IPS-18c (cell line): Measurements from ENCODE around the gene ENTREP1.

Source experiments
- H3K4me3 ChIP-seq: 2 replicates; pipeline ENCODE4 v1.7.0; 2013; ENCODE audit warnings: low read depth, mild to moderate bottlenecking, low read length, moderate library complexity; ENCODE audit not compliant: insufficient read depth
- H3K9me3 ChIP-seq: one replicate; pipeline ENCODE4 v1.6.1; 2013; ENCODE audit warnings: mild to moderate bottlenecking, low read length, moderate library complexity; ENCODE audit not compliant: control insufficient read depth, insufficient read depth

Gene ENTREP1

DNA sequence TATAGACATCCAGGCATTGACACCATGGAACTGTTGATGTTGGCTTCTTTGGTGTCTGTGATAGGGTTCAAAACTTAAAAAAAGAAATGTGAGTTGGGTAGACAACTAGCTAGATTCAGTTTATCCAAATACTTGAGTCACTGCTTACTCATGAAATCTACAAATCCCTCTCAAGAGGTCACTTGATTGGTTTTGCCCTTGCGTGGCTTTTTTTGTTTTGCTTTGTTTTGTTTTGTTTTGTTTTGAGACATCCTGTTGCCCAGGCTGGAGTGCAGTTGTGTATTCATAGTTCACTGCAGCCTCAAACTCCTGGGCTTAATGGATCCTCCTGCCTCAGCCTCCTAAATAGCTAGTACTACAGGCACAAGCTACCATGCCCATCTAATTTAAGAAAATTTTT is 10.5 kb upstream of the ENTREP1 start:
- no peak overlapping the region for H3K4me3 ChIP-seq

DNA sequence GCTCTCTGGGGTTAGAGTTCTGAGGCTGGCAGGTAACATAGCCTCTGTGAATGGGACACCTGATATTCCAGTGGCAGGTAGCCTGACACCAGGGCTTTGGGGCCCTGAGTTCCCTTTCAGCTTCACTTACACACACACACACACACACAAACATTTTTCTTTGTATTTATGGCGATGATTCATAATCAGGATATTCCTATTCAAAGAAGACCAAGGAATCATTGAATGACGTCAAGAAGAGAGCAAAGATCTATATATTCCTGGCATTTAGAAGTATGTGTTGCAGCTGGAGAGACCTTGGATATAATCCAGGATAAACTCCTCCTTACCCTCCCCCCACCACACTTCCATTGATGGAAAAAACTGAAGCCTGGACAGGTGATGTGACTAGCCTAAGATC is 7.9 kb upstream of the ENTREP1 start:
- H3K9me3 ChIP-seq = peaks cover 19% of the 10 kb centered on the region
- no peak overlapping the region for H3K4me3 ChIP-seq

More for the DNA sequence above, 10.5 kb upstream of the ENTREP1 start:
- peaks cover 17% of the 10 kb centered on the region for H3K9me3 ChIP-seq

DNA sequence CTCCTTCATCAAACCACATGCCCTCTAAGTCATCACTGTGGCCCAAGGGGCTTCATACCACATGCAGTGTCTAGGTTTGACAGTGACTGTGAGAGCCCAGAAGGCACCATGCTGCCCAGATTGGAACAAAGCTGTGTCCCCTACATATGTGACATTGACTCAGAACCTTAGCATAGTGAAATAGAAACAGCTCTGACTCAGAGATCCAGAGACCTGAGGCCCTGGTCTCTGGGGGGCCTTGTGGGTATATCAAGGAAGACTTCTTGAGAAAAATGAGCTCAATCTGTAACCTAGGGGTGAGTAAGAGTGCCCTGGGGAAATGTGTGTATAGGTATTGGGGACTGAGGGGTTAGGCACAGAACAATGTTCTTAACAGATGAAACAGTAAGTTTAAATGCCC is 7.1 kb upstream of the ENTREP1 start:
- no peak overlapping the region for H3K4me3 ChIP-seq
- H3K9me3 ChIP-seq = peaks cover 18% of the 10 kb centered on the region

GRCh38 chr9:69319324-69320025 is 5.5 kb upstream of the ENTREP1 start:
- Histone ChIP-seq H3K9me3 (peaks cover 5% of the 10 kb centered on the region), H3K4me3 (no peak overlapping the region)

DNA sequence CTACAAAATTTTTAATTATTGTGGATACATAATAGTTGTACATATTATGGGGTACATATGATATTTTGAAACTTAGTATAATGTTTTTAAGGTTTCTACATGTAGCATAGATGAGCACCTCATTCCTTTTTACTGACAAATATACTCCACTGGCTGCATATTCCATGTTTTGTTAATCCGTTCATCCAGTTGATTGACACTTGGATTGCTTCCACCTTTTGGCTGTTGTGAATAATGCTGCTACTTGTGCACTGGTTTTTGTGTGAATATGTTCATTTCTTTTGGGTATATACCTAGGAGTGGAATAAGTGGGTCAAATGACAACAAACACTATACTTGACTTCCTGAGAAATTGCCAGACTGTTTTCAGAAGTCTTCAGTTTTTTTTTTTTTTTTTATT is 2.8 kb upstream of the ENTREP1 start:
- H3K4me3 ChIP-seq = no peak overlapping the region
- H3K9me3 ChIP-seq = peaks cover 2% of the 10 kb centered on the region

- Histone ChIP-seq H3K9me3 (peaks cover 2% of the 10 kb centered on the region), H3K4me3 (no peak overlapping the region)
These were observed 1.2 kb upstream of the ENTREP1 start for GRCh38 chr9:69323861-69324260.

GRCh38 chr9:69325409-69326212 is 596 bp downstream of the ENTREP1 start:
- Histone ChIP-seq H3K9me3 (peaks cover 2% of the 10 kb centered on the region), H3K4me3 (peak overlapping the region; percentile 74)

GRCh38 chr9:69326261-69326660 is 1.2 kb downstream of the ENTREP1 start:
- H3K4me3 ChIP-seq = peak overlapping the region; percentile 61; the same call in 1 of the 2 replicates
- H3K9me3 ChIP-seq = peaks cover 2% of the 10 kb centered on the region

DNA sequence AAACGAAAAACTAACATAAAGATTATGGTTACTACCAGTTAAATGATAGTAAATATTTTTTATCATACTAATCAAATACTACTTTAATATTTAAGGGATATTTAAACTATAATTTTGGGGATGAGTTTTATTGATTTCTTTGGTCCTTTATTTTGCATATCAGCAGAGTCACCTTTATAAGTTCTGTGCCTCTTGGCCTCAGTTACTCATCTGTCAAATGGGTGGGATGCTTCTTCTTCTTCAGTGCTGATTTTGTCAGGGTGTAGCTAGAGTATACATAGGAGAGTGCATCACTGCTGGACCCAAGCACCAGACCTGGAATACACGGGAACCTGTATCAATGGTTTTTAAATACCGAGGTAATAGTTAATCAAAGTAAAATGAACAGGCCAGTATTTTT is 5.6 kb downstream of the ENTREP1 start:
- Histone ChIP-seq H3K9me3 (no peaks in the 10 kb centered on the region), H3K4me3 (no peak overlapping the region)

DNA sequence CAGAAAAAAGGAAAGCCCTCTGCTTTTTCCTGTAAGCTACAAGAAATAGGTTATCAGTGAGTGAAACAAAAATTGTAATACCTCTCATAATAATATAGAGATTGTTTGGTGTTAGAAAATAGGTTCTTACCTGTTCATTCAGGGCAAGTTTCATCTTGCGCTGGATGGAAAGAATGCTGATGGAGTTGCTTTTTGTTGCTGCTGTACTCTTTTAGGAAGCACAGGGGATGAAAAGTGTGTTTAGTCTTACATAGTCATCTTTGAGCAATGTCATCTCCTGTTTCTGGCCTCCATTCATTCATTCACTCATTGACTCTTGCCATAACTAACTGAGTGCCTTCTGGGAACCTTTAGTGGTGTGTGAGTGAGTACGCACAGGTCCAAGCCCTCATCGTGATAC is 6.4 kb downstream of the ENTREP1 start:
- Histone ChIP-seq H3K4me3 (no peak overlapping the region), H3K9me3 (no peaks in the 10 kb centered on the region)

DNA sequence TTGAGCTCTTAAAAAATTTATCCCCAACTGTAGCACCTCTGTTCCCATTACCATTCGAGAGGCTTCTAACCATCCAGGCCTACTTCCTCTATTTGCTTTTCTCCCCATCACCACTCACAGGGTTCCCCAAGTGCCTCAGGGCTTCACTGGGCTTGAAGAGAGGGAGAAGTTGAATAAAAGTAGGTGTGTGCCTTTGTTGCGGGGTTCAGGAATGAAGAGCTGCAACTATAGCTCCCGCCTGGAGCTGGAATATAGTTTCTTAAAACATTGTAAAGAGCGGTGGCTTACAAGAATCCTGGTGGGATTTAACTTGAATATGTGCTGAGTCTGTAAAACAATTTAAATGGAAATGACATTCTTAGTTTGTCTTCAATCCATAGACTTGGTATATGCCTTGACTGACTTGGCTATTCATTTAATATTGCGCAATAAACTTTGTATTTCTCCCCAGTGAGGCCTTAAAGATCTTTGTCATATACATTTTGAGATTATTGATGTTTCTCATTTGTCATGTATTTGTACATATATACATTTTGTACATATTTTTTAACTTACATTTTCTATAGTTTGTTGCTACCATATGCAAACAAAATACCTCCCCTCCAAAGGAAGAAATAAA is 7.2 kb downstream of the ENTREP1 start:
- Histone ChIP-seq H3K9me3 (no peaks in the 10 kb centered on the region), H3K4me3 (no peak overlapping the region)

- H3K4me3 ChIP-seq = no peak overlapping the region
- H3K9me3 ChIP-seq = no peaks in the 10 kb centered on the region
These were observed 8.7 kb downstream of the ENTREP1 start for GRCh38 chr9:69333716-69334115.

- Histone ChIP-seq H3K9me3 (no peaks in the 10 kb centered on the region), H3K4me3 (no peak overlapping the region)
These were observed 9.3 kb downstream of the ENTREP1 start for GRCh38 chr9:69334317-69334716.

DNA sequence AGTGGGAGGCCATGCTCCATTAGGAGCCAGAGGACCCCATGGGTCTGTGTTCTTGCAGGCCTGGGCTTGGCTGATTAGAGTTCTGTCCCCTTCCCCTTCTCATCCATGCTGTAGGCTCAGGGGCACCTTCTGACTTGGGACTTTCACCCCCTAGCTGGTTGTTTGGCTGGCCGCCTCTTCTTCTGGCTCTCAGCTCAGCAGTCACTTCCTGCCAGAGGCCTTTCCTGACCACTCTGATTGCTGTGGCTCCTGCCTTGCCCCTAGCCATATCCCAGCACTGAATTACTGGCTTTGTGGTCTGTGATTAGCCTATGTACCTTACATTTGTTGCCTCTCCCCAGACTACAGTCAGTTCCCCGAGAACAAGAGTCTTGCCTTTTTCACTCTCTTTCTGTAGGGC is 14.6 kb downstream of the ENTREP1 start:
- Histone ChIP-seq H3K9me3 (no peaks in the 10 kb centered on the region), H3K4me3 (no peak overlapping the region)

DNA sequence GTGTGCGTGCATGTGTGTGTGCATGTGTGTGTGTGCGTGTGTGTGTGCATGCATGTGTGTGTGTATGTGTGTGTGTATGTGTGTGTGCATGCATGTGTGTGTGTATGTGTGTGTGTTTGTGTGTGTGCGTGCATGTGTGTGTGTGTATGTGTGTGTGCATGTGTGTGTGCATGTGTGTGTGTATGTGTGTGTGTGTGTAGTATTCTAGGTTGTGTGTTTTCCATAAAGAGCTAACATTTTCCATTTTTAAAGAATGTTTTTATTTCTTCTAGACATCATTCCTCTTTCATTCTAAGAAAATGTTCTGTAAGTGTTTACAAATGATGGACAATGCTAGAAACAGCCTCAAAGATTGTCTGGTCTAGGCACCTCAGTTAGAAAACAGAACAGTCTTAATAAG is 15.6 kb downstream of the ENTREP1 start:
- H3K9me3 ChIP-seq = no peaks in the 10 kb centered on the region
- H3K4me3 ChIP-seq = no peak overlapping the region

DNA sequence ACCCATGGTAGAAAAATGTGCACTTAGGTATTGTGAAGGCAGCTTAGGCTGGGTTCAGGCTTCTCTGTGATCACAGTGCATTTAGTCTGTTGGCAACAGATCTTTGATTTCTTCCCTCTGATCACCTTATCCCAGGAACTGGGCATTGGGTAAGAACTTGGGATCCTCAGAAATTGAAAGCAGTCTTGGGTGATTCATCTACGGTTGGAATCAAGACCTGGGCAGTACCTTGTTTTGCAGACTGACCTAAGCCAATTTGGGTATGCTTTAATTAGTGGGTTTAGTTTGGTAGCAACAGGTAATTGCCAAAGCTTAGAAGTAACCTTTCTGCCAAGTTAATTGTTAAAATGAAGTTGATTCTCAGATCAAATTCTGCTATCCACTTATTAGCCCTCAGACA is 17.8 kb downstream of the ENTREP1 start:
- Histone ChIP-seq H3K9me3 (no peaks in the 10 kb centered on the region), H3K4me3 (no peak overlapping the region)

GRCh38 chr9:69344459-69344858 is 19.4 kb downstream of the ENTREP1 start:
- Histone ChIP-seq H3K4me3 (no peak overlapping the region), H3K9me3 (no peaks in the 10 kb centered on the region)
